Activated CD4-positive, CD25-positive, alpha-beta regulatory T cell treated with anti-CD3 and anti-CD28 coated beads, Interleukin-2, amount 50 U/mL, for 24 hours (primary cell): ENCODE measurements around the gene GTF2H1.
"Not testable (repeated sequence)": the region's sequence is repeated elsewhere in the genome, so short reads cannot be mapped to it uniquely, and the experiment has no call there.

Experiments
- ATAC-seq, 2 donors: fragments of 150-1000 bp; cut with Tn5 transposase; one replicate each; pipeline ENCODE4 v1.10.0; 2021; ENCODE audit warnings: mild to moderate bottlenecking in 1 of 2, moderate library complexity in 1 of 2

The GTF2H1 gene

DNA sequence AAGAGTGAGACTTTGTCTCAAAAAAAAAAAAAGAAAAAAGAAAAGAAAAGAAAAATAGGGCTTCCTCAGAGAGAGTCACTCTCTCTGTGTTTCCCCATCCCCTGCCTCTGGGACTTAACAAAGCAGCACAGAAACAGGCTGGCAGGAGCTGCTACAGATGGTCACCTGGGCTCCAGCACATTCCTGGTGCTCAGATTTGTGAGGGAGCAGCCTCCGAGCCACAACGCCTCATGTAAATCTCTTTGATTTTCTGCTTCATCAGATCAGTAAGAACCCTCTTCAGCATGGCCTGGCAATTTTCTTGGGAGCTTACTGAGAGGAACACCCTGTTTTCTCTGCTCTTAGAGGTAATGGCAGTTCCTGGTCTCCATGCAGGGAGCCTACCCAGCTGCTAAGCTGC is 56.8 kb downstream of the GTF2H1 start:
- no peak for ATAC-seq

DNA sequence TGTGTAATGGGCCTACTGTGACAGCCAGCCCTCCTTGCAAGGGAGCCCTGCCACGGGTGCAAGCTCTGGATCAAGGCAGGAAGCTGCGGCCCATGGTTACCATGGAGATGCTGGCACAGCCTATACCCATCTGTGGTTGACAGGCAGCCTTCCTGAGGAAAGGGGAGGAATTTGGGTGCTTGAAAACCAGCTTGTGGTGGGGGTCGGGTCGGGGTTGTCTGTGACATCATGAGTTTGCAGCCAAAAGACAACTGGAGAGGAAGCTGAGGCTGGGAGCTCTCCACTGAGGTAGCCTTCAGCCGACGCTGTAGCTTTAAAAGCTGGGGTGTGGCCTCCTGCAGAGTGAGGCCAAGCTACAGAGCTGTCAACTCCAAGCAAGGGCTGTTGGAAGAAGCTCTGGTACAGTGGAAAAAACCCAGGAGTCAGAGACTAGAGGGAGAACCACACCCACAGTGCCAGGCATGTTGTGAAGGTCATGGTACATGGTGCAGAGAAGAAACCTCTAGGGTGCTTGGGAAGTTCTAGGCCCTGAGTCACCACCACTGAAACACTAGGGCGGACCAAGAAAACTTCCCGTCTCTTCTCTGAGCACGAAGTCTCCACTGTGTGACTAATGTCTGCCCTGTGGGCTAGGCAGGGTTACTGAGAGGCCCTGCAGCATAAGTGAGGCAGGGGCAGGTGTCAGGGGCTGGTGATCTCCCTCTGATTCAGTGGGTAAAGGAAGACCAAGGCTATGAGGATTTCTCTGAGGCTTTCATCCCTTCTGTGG is 61.2 kb downstream of the GTF2H1 start:
- peak; percentile 98 to 99 for ATAC-seq

DNA sequence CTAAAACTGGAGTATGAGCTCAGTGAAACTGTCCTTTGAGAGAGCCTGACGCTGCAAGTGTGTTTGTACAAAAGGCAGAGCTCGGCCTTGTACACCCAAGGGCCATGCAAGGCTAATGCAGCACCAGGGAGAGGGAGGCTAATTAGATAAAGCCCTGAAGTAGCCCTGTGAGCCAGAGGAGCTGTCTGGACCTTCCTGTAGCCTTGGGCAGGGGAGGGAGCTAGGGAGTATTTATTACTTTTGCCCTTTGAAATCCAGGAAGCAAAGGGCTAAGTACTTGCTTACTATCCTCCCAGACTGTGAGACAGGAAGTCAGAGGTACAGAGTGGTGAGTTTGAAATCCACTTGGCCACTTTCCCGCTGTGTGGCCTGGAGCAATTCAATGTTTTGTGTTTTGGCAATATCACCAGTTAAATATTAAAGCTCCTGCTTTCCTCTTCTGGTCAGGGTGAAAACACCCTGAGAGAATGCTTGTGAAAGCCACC is 61.8 kb downstream of the GTF2H1 start:
- ATAC-seq, result peak in 1 of 2 donors; percentile 2

DNA sequence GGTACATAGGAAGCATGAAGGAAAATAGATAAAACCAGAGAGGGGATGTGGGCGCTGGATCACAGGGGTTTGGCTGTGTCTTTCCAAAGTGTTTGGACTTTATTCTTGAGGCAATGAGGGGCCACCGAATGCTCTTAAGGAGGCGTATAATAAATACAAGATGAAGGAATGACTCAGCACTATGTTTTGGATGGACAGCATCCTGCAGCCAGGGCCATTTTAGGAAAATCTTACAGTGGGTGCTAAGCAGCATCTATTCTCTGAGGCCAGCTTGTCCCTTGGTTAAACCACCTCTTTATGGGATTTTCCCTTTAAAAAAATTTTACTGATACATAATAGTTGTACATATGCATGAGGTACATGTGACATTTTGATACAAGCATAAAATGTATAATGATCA is 67.7 kb downstream of the GTF2H1 start:
- ATAC-seq, result no peak

DNA sequence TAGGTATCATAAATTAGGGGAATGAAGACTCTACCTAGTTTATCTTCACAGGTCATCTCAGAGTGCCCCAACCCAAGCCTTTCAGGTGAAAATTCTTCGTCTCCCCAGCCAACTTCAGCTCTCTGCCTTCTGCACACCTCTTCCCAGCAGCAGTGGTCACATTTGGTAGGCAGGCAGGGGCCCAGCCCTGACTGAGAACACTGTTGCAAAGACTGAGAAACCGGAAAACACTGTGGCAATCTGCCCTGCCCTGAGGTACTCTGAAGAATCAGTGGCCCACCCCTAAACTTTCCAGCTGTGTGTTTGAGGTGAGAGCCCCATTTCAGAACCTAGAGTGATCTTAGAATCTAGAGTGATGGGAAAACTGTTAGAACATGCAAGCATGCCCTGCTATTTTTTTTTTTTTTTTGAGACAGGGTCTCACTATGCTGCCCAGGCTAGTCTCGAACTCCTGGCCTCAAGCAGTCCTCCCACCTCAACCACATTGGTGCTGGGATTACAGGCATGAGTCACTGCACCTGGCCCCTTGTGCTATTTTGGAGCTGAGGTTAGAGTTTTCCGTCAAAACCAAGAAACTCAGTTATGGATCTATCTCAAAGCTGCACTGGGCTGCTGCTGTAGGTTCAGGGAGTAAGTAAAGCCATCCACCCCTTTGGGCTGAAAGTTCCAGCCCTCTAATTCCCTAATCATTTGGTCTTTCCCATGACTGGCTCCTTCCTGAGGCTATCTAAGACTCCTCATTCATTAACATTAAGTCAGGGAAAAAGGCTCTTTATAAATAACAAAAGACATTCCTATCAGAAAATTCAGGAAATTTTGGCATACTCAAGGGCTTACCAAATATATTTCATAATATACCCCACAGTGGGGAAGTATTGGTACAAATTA is 70.3 kb downstream of the GTF2H1 start:
- ATAC-seq, result no peak

DNA sequence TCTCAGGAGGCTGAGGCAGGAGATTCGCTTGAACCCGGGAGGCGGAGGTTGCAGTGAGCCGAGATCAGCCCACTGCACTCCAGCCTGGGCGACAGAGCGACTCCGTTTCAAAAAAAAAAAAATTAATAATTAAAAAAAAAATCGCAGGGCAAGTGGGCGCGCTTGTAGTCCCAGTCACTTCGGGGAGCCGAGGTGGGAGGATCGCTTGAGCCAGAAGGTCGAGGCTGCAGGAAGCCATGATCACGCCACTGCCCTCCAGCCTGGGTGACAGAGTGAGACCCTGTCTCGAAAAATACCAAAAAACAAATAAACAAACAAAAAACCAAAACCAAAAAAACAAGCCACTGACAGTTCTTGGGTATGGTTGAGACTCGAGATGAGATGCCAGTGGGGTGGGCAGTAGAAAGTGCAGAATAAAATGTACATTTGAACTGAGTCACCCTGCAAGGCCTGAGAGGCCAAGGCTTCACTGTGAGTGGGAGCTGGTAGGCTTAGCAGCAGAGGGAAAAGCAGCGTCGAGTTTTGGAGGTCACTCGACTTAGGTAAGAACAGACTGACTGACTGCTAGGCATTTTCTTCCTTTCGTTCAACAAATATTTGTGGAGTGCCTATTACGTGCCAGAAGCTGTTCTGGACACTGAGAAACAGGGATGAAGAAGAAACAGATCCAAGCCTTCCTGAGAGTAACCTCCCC is 71.4 kb downstream of the GTF2H1 start:
- ATAC-seq, result peak in 1 of 2 donors; percentile 3

DNA sequence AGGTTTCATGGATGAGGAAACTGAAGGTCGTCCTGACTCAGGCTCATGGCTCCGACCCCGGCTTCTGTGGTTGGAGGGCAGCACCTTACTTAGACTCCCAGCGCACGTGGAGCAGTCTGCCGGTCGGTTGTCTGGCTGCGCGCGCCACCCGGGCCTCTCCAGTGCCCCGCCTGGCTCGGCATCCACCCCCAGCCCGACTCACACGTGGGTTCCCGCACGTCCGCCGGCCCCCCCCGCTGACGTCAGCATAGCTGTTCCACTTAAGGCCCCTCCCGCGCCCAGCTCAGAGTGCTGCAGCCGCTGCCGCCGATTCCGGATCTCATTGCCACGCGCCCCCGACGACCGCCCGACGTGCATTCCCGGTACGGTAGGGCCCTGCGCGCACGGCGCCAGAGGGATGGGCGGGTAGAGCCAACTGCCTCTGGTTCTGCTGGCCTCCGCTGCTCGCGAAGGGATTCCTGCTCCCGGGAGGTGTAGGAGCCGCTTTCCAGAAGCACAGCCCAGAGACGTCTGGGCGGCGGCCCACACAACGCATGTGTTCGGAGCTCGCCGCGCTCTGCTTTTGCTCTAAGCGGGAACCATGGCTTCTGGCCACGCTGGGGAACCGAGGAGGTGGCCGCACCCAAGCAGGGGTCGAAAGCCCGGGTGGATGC is 72.0 kb downstream of the GTF2H1 start, which contains the start of gene LDHA:
TSS of gene LDHA (plus strand) at position 289 of the 653 bp plus-strand sequence. CDS start 2,280 bp downstream, outside the sequence.
- peak; percentile 82 to 85 for ATAC-seq

DNA sequence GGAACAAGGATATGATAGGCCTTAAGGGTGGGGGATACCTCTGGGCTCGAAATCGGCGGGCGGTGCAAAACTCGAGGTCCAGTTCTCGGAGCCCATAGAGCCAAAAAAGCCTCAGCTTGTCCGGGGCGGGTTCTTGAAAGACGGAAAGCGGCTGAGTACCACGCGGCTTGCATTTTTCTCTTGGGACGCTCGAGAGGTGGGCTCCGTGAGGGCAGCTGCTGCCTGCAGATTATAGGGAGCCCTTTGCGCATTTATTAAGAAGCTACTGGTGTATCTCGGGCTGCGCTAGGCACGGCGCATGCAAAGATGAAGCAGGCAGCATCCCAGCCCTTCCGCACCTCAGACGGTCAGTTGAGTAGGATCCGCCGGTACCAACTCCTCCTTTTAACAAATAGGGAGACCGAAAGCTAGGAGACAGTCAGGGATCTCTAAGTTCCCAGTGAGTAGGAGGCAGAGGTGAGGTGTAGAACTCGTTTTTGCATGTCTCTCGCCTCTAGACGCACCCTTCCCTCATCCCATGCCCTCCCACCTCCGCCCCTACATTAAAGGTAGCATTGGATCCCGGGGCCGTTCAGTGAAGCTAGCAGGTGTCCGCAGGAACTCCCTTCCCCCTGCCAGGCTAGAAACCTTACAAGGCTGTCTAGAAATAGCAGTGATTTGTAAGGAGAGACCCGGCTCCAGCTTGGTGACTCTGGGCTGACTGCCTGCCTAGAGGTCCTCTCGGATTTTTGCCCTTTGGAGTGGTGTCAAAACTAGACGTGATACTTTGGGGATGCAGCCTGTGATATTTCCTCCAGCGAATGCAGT is 72.8 kb downstream of the GTF2H1 start:
- ATAC-seq, result no peak

DNA sequence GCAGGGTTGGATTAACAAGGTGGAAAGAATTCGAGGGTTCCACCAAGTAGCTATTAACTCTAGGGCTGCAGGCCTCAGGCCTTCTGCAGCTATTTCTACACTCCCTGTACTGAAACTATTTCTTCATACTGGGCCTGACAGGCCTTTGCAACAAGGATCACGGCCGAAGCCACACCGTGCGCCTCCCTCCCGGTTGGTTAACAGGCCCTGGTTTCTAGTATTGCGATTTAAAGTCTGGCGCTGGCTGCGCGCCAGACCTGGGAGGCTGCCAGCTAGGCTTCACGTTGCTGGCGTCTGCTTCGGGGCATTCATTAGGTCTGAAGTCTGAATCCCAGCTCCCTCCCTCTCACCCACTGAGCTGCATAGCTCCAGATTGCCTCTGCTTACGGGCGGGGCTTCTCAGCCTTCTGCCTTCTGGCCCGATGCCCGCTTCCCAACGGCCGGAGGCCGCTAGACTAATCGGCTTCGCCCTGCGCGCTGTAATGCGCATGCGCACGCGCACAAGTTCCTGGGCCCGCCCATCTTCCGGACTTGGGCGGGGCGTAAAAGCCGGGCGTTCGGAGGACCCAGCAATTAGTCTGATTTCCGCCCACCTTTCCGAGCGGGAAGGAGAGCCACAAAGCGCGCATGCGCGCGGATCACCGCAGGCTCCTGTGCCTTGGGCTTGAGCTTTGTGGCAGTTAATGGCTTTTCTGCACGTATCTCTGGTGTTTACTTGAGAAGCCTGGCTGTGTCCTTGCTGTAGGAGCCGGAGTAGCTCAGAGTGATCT is 73.6 kb downstream of the GTF2H1 start:
- peak; percentile 53 to 58 for ATAC-seq

DNA sequence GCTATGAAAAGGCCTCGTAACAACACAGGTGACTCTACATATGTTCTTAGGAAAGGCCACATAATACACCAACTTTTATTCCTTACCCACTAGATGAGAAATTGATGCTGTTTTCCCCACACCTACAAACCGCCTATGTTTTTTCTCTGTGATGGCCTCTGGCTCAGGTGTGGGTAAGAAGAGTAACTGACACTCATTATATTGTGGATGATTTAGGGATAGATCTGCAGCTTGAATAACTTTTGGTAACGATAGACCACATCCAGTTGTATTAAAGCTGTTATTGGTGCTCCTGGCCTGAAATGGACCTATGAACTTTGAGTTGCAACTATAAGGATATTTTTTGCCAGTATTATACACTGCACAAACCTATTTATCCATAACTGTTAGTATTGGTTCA is 75.6 kb downstream of the GTF2H1 start:
- ATAC-seq, result no peak

DNA sequence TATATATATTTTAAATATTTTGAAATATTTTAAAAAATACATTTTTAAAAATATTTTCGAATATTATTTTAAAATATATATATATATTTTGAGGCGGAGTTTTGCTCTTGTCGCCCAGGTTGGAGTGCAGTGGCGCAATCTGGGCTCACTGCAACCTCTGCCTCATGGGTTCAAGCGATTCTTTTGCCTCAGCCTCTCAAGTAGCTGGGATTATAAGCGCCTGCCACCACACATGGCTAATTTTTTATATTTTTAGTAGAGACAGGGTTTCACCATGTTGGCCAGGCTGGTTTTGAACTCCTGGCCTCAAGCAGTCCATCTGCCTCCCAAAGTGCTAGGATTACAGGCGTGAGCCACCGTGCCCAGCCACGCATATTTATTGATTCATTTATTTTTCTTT is 78.7 kb downstream of the GTF2H1 start:
- not testable (repeated sequence) for ATAC-seq

DNA sequence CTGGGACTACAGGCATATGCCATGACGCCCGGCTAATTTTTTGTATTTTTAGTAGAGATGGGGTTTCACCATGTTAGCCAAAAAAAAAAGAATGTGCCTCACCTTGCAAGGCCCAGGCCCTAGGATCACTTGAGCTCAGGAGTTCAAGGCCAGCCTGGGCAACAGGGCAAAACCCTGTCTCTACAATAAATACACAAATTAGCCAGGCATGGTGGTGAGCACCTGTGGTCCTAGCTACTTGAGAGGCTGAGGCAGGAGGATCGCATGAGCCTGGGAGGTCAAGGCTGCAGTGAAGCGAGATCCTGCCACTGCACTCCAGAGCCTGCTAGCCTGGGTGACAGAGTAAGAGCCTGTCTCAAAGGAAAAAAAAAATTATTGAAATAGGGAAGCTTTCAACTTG is 81.7 kb downstream of the GTF2H1 start:
- no peak for ATAC-seq

DNA sequence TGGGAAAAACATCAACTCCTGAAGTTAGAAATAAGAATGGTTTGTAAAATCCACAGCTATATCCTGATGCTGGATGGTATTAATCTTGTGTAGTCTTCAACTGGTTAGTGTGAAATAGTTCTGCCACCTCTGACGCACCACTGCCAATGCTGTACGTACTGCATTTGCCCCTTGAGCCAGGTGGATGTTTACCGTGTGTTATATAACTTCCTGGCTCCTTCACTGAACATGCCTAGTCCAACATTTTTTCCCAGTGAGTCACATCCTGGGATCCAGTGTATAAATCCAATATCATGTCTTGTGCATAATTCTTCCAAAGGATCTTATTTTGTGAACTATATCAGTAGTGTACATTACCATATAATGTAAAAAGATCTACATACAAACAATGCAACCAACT is 85.0 kb downstream of the GTF2H1 start:
- not testable (repeated sequence) for ATAC-seq

DNA sequence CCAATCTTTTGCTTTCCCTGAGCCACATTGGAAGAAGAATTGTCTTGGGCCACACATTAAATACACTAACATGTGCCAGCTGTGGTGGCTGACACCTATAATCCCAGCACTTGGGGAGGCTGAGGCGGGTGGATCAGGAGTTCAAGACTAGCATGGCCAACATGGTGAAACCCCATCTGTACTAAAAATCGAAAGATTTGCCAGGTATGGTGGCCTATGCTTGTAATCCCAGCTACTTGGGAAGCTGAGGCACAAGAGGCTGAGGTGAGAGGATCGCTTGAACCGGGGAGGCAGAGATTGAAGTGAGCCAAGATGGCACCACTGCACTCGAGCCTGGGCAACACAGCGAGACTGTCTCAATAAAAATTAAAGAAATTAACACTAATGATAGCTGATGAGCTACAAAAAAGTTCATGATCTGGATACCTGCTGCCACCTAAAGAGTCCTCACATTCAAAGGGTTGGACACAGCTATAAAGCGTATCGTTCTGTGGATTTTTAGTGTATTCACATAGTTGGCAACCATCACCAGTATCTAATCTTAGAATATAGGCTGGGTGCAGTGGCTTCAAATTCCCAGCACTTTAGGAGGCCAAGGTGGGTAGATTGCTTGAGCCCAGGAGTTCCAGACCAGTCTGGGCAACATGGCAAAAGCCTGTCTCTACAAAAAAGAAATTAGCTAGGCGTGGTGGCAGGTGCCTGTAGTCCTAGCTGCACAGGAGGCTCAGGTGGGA is 86.4 kb downstream of the GTF2H1 start:
- ATAC-seq, result peak in 1 of 2 donors; percentile 17

DNA sequence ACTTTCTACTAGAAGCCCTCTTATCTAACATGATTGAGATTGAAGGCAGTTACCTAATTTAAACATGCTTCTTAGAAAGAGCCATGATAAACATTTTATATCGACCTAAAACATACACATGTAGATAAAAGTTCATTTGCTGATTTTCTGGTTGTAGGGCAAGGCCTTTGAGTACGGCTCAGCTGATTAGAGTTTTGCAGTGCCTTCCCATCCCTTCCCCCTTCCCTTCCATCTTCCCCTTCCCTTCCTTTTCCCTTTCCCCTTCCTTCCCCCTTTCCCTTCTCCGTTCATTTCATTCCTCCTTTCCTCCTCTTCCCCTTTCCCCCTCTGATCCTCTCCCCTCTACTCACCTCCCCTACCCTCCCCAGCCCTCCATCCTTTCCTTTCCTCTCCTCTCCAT is 94.1 kb downstream of the GTF2H1 start:
- no peak for ATAC-seq
